Naive thymus-derived CD8-positive, alpha-beta T cell (primary cell): ENCODE measurements around the gene PHPT1. TPM values are rescaled to one million over a fixed set of nuclear protein-coding genes. Genes with fewer than 3 reads are reported as not detected.

Source experiments
- ATAC-seq, 2 donors: fragments of 150-1000 bp; cut with Tn5 transposase in 1 of 2; sonication (Bioruptor Pico), chemical (Tn5 transposase) in 1 of 2; 1 replicate in 1 of 2; 2 replicates in 1 of 2; pipeline ENCODE4 v1.10.0; 2021; ENCODE audit warnings: mild to moderate bottlenecking in 2 of 2, moderate library complexity in 2 of 2
- POLR2A ChIA-PET: fragments of 350-600 bp; sonication (Branson Sonifier 250); formaldehyde crosslinking; loops from one replicate; lab custom pipeline; 2021; ENCODE audit warnings: antibody characterized with exemption; lab: Charles Lee
- DNase-seq, 10 donors: peaks; one replicate each; pipeline versions ENCODE4 v3.0.0 to v3.0.0-alpha.2; 2020 to 2022
- H3K27ac Mint-ChIP-seq, 10 donors: one replicate each; pipeline ENCODE4 v1.8.0; 2020 to 2022; ENCODE audit warnings: mild to moderate bottlenecking in 10 of 10, mixed read lengths in 10 of 10, moderate library complexity in 4 of 10, inconsistent platforms in 1 of 10
- H3K27me3 Mint-ChIP-seq, 5 donors: one replicate each; pipeline ENCODE4 v1.8.0; 2021 to 2022; ENCODE audit warnings: mixed read lengths in 5 of 5
- H3K36me3 Mint-ChIP-seq, 3 donors: one replicate each; pipeline ENCODE4 v1.8.0; 2020 to 2022; ENCODE audit warnings: mixed read lengths in 3 of 3, mild to moderate bottlenecking in 2 of 3, inconsistent platforms in 1 of 3
- H3K4me1 Mint-ChIP-seq, 4 donors: one replicate each; pipeline ENCODE4 v1.8.0; 2021 to 2022; ENCODE audit warnings: mixed read lengths in 4 of 4
- H3K4me3 Mint-ChIP-seq, 10 donors: one replicate each; pipeline ENCODE4 v1.8.0; 2020 to 2022; ENCODE audit warnings: mild to moderate bottlenecking in 10 of 10, mixed read lengths in 10 of 10, moderate library complexity in 6 of 10, inconsistent platforms in 1 of 10
- H3K9me3 Mint-ChIP-seq, 9 donors: one replicate each; pipeline ENCODE4 v1.8.0; 2020 to 2022; ENCODE audit warnings: mixed read lengths in 9 of 9, mild to moderate bottlenecking in 3 of 9, inconsistent platforms in 1 of 9, moderate library complexity in 1 of 9
- polyA plus RNA-seq, 3 donors: library from polyadenylated mRNA; unstranded; fragments of 300-500 nt; fragmentation: Illumina TruSeq; gene quantifications; one replicate each; pipeline ENCODE4 v1.2.3, GENCODE V29; 2021
- total RNA-seq, 8 experiments: library from RNA in 2 of 8; stranded (reverse) in 2 of 8; gene quantifications; one replicate each; pipeline ENCODE4 v1.2.3 and lab custom pipeline; 2021 to 2026

Gene PHPT1
- total and polyA plus RNA-seq, 5 experiments from 2014 or later: 25.2 to 98.1 (median 82.6) TPM

GRCh38 chr9:136854113-136854841, 5.1 kb downstream of the PHPT1 start:
- Mint-ChIP-seq H3K4me1 (peaks cover 0 to 4% (median 2%) of the 10 kb centered on the region in 4 donors), H3K27me3 (no peaks in the 10 kb centered on the region), H3K36me3 (no peaks in the 10 kb centered on the region), H3K9me3 (no peaks in the 10 kb centered on the region), H3K4me3 (no peak overlapping the region), H3K27ac (no peak overlapping the region)
- DNase-seq (peak in 2 of 10 donors; percentile 3 to 54), ATAC-seq (no peak)
- POLR2A ChIA-PET: interaction anchor here (0.6 to 1.6 kb wide), 2 partner anchors 12 to 30 kb away, joined by 4 read pairs; partner anchors contain the start of gene EDF1

DNA sequence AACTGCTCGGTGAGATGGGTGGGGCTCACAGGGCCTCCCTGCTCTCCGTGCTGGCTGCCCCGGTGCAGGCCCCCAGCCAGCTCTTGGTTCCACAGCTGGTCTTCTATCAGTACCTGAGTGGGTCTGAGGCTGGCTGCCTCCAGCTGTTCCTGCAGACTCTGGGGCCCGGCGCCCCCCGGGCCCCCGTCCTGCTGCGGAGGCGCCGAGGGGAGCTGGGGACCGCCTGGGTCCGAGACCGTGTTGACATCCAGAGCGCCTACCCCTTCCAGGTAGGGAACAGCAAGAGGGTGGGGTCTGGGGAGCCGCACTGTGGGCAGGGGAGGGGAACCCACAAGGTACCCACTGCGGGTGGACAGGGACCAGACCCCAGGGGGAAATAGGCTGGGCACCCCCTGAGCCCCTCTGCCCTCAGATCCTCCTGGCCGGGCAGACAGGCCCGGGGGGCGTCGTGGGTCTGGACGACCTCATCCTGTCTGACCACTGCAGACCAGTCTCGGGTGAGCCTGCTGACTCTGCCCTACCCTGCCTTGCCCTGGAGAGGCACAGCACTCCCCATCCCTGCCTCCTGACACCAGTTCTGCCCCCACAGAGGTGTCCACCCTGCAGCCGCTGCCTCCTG, 5.7 kb downstream of the PHPT1 start:
- DNase-seq: peak in 1 of 10 donors; percentile 53
- H3K27ac Mint-ChIP-seq: no peak overlapping the region
- H3K4me3 Mint-ChIP-seq: no peak overlapping the region
- POLR2A ChIA-PET: interaction anchor here (0.6 to 1.6 kb wide), 2 partner anchors 11 to 29 kb away, joined by 4 read pairs; partner anchors contain the start of gene EDF1
- H3K9me3 Mint-ChIP-seq: no peaks in the 10 kb centered on the region
- no peak for ATAC-seq
- peaks cover 0 to 2% (median 1%) of the 10 kb centered on the region in 4 donors for H3K4me1 Mint-ChIP-seq
- H3K27me3 Mint-ChIP-seq: no peaks in the 10 kb centered on the region
- H3K36me3 Mint-ChIP-seq: no peaks in the 10 kb centered on the region

GRCh38 chr9:136855461-136856078, 6.4 kb downstream of the PHPT1 start:
- Mint-ChIP-seq H3K4me1 (peaks cover 0 to 1% (median 0%) of the 10 kb centered on the region in 4 donors), H3K27me3 (no peaks in the 10 kb centered on the region), H3K27ac (no peak overlapping the region), H3K4me3 (no peak overlapping the region), H3K9me3 (no peaks in the 10 kb centered on the region), H3K36me3 (peaks cover 0 to 2% (median 0%) of the 10 kb centered on the region in 3 donors)
- DNase-seq: peak in 1 of 10 donors; percentile 60
- ATAC-seq: no peak
- POLR2A ChIA-PET: interaction anchor here (1.9 kb wide), 1 partner anchor 7 kb away, joined by 4 read pairs; no protein-coding TSS in a partner anchor

GRCh38 chr9:136856079-136856476, 6.9 kb downstream of the PHPT1 start:
- Mint-ChIP-seq H3K4me1 (peaks cover 0 to 1% (median 0%) of the 10 kb centered on the region in 4 donors), H3K27ac (no peak overlapping the region), H3K9me3 (no peaks in the 10 kb centered on the region), H3K36me3 (peaks cover 0 to 2% (median 0%) of the 10 kb centered on the region in 3 donors), H3K4me3 (no peak overlapping the region), H3K27me3 (no peaks in the 10 kb centered on the region)
- ATAC-seq (no peak), DNase-seq (peak in 2 of 10 donors; percentile 17 to 53)
- POLR2A ChIA-PET: interaction anchor here (1.9 kb wide), 1 partner anchor 8 kb away, joined by 4 read pairs; no protein-coding TSS in a partner anchor

- Mint-ChIP-seq H3K27ac (no peak overlapping the region), H3K4me3 (no peak overlapping the region), H3K9me3 (no peaks in the 10 kb centered on the region), H3K36me3 (peaks cover 0 to 3% (median 0%) of the 10 kb centered on the region in 3 donors), H3K27me3 (no peaks in the 10 kb centered on the region), H3K4me1 (peaks cover 0 to 1% (median 0%) of the 10 kb centered on the region in 4 donors)
- POLR2A ChIA-PET: interaction anchor here (1.9 kb wide), 1 partner anchor 8 kb away, joined by 4 read pairs; no protein-coding TSS in a partner anchor
- ATAC-seq (no peak), DNase-seq (peak in 1 of 10 donors; percentile 57)
These were observed 7.4 kb downstream of the PHPT1 start for GRCh38 chr9:136856541-136857141.

DNA sequence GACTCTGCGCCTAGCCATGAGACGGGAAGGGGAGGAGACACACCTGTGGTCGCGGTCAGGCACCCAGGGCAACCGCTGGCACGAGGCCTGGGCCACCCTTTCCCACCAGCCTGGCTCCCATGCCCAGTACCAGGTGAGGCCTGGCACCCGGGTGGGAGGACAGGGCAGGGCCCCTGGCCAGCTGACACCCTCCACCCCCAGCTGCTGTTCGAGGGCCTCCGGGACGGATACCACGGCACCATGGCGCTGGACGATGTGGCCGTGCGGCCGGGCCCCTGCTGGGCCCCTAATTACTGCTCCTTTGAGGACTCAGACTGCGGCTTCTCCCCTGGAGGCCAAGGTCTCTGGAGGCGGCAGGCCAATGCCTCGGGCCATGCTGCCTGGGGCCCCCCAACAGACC, 8.0 kb downstream of the PHPT1 start:
- no peak for ATAC-seq
- no peaks in the 10 kb centered on the region for H3K9me3 Mint-ChIP-seq
- POLR2A ChIA-PET: interaction anchor here (0.6 to 1.9 kb wide), 2 partner anchors 9 to 16 kb away, joined by 4 read pairs; no protein-coding TSS in a partner anchor
- H3K4me1 Mint-ChIP-seq: peaks cover 0 to 1% (median under 1%) of the 10 kb centered on the region in 4 donors
- H3K27ac Mint-ChIP-seq: no peak overlapping the region
- peak in 1 of 10 donors; percentile 15 for DNase-seq
- no peak overlapping the region for H3K4me3 Mint-ChIP-seq
- H3K36me3 Mint-ChIP-seq: peaks cover 0 to 6% (median 0%) of the 10 kb centered on the region in 3 donors
- no peaks in the 10 kb centered on the region for H3K27me3 Mint-ChIP-seq

DNA sequence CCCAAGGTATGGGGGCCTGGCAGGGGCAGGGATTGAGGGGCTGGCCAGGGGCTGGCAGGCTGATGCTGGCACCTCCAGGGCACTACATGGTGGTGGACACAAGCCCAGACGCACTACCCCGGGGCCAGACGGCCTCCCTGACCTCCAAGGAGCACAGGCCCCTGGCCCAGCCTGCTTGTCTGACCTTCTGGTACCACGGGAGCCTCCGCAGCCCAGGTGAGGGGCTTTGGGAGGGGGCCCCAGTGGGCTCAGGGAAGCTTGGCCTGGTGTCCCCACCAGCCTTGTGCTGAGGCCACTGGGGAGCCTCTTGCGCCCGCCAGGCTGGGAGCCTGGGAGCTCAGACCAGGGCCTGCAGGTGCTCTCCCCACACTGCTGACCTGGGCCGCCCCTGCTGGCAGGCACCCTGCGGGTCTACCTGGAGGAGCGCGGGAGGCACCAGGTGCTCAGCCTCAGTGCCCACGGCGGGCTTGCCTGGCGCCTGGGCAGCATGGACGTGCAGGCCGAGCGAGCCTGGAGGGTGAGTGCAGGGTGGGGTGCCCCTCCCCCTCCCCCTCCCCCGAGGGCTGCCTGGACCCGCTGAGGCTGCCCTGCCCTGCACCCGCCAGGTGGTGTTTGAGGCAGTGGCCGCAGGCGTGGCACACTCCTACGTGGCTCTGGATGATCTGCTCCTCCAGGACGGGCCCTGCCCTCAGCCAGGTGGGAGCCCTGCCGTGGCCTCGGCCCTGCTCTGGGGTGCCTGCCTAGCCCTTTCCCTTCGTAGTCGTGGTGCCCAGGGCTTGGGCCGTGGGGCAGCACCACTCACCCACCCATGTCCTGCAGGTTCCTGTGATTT, 8.6 kb downstream of the PHPT1 start:
- DNase-seq (peak in 2 of 10 donors; percentile 16 to 51), ATAC-seq (no peak)
- H3K4me1 Mint-ChIP-seq: peaks cover 0 to 5% (median under 1%) of the 10 kb centered on the region in 4 donors
- no peak overlapping the region for H3K27ac Mint-ChIP-seq
- H3K36me3 Mint-ChIP-seq: peaks cover 0 to 12% (median 0%) of the 10 kb centered on the region in 3 donors
- H3K4me3 Mint-ChIP-seq: no peak overlapping the region
- POLR2A ChIA-PET: interaction anchor here (0.6 to 1.9 kb wide), 2 partner anchors 10 to 15 kb away, joined by 4 read pairs; no protein-coding TSS in a partner anchor
- H3K9me3 Mint-ChIP-seq: no peaks in the 10 kb centered on the region
- no peaks in the 10 kb centered on the region for H3K27me3 Mint-ChIP-seq

- ATAC-seq: peak in 1 of 2 donors; percentile 6
- no peaks in the 10 kb centered on the region for H3K9me3 Mint-ChIP-seq
- peak in 1 of 10 donors; percentile 54 for DNase-seq
- H3K4me3 Mint-ChIP-seq: no peak overlapping the region
- H3K27ac Mint-ChIP-seq: no peak overlapping the region
- no peaks in the 10 kb centered on the region for H3K27me3 Mint-ChIP-seq
- peaks cover 0 to 19% (median 0%) of the 10 kb centered on the region in 3 donors for H3K36me3 Mint-ChIP-seq
- H3K4me1 Mint-ChIP-seq: peaks cover 0 to 5% (median under 1%) of the 10 kb centered on the region in 4 donors
- POLR2A ChIA-PET: no interaction called here
These were observed 9.2 kb downstream of the PHPT1 start for GRCh38 chr9:136858452-136858843.

DNA sequence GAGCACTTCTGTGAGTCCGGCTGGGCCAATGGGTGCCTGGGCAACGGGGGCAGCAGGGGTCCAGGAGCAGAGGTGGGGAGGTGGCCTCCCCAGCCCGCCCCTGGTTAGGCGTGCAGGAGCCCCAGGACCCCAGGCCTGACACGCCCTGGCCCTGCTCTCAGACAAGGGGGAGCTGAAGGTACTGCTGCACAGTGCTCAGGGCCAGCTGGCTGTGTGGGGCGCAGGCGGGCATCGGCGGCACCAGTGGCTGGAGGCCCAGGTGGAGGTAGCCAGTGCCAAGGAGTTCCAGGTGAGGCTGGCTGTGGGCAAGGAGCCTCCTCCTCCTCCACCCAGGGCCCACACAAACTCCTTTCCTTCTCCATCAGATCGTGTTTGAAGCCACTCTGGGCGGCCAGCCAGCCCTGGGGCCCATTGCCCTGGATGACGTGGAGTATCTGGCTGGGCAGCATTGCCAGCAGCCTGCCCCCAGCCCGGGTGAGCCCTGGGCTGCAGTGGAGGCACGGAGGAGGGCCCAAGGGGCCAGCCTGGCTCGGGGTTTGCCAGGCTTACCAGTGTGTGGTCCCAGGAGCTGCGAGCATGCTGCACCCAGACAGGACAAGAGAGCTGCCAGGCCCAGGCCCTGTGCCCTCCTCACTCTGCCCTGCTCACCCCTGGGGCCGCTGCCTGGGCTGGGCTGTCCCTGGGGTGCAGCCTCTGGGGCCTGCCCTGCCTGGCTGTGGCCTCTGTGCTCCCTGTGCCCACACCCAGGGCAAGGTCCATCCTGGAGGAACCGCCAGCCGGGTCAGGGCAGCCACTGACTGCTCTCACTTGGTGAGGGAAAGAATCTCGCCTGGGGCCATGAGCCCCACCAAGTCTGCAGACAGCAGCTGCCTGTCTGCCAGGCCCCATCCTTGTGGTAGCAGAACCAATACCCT, 9.9 kb downstream of the PHPT1 start:
- no peak overlapping the region for H3K4me3 Mint-ChIP-seq
- peaks cover 0 to 25% (median 0%) of the 10 kb centered on the region in 3 donors for H3K36me3 Mint-ChIP-seq
- H3K27ac Mint-ChIP-seq: no peak overlapping the region
- POLR2A ChIA-PET: interaction anchor here (1.2 kb wide), 1 partner anchor 27 kb away, joined by 3 read pairs; the partner anchor contains the start of gene TRAF2
- ATAC-seq (no peak), DNase-seq (peak in 1 of 10 donors; percentile 60)
- no peaks in the 10 kb centered on the region for H3K27me3 Mint-ChIP-seq
- H3K9me3 Mint-ChIP-seq: no peaks in the 10 kb centered on the region
- peaks cover 1 to 6% (median 6%) of the 10 kb centered on the region in 4 donors for H3K4me1 Mint-ChIP-seq

- ATAC-seq: no peak
- no peaks in the 10 kb centered on the region for H3K27me3 Mint-ChIP-seq
- DNase-seq: peak in 1 of 10 donors; percentile 9
- H3K4me1 Mint-ChIP-seq: peaks cover 4 to 19% (median 14%) of the 10 kb centered on the region in 4 donors
- H3K9me3 Mint-ChIP-seq: no peaks in the 10 kb centered on the region
- H3K4me3 Mint-ChIP-seq: peak overlapping the region in 1 of 10 donors; percentile 41
- peaks cover 0 to 26% (median 0%) of the 10 kb centered on the region in 3 donors for H3K36me3 Mint-ChIP-seq
- H3K27ac Mint-ChIP-seq: peak overlapping the region in 1 of 10 donors; percentile 80
- POLR2A ChIA-PET: interaction anchor here (0.5 to 1.3 kb wide), 5 partner anchors 10 to 267 kb away, joined by 3 to 4 read pairs (median 3); partner anchors contain the start of gene TRAF2
These were observed 11.3 kb downstream of the PHPT1 start for GRCh38 chr9:136860529-136860928.
